Measurements from ENCODE around the gene ST8SIA2.

Gene ST8SIA2

DNA sequence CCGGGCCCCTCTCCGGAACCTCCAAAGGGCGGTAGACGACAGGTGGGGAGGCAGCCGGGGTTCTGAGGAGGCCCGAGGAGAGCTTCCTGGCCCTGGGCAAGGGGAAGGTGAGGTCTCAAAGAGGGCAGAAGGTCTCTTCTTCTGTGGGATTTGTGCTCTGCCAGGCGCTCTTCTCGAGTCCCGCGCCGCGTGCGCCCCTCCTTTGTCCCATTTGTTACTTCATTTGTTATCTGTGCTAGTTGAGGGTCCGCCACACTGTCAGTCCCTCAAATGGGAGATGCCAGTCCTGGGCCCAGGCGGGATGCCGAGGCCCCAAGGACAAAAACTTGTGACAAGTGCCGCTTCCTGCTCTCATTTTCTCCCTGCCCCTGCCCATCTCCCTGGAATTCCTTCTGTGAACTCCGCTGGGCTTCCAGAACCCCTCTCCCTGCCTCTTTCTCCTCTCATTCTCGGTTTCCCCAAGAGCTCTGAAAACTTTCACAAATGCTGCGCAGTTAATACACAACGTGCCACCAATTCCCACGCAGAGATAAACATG lies 1.5 kb downstream of the ST8SIA2 start:
- DNase-seq (ENCODE audit: low read depth in 2 of 2): no peak

DNA sequence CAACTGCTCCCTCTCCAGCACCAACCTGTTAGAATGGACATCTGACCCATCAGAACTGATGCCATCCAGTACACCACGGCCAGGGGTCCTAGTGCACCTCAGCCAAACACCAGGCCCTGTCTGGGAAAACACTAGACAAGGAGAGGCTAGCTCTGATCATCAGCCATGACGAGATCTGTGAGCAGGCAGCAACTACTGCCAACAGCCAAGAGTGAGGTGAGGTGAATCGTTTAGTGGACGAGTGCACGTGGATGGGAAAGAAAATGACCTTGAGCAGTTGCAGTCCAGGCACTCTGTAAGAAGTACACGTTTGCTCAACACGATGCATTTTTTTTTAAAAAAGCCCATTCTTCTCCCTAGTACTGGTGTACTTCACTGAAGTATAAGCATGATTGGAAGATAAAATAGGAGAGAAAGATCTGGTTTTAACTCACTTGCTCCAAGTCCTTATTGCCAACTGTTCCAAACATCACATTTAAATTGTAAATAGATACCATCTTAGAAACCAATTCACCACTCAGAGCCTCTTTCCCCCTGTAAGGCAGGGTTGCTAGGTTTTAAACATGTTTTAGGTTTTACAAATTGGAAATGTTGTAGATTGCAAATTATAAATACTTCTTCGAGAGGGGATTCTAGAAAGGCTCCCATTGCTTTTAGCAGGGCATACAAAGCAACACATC lies 5.7 kb downstream of the ST8SIA2 start:
- no peak for DNase-seq (ENCODE audit: low read depth in 2 of 2)

DNA sequence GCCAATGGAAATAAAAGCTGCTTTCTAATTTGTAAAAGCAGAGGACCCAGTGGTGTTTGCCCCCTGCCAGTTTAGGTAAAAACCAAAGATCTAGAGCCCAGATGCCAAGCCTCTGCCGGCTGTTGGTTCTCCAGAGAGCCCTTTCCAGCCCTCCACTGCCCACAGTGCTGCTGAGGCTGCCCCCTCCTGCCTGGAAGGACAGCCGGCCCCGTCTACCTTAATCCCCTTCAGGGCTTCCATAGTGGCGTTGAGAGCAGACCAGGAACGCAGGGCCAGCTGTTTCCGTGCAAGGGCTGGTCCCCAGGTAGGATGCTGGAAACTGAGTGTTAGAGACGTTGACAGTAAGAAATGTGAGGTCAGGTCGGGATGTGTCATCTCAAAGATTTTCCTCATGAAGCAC lies 6.9 kb downstream of the ST8SIA2 start:
- DNase-seq (ENCODE audit: low read depth in 2 of 2): no peak

DNA sequence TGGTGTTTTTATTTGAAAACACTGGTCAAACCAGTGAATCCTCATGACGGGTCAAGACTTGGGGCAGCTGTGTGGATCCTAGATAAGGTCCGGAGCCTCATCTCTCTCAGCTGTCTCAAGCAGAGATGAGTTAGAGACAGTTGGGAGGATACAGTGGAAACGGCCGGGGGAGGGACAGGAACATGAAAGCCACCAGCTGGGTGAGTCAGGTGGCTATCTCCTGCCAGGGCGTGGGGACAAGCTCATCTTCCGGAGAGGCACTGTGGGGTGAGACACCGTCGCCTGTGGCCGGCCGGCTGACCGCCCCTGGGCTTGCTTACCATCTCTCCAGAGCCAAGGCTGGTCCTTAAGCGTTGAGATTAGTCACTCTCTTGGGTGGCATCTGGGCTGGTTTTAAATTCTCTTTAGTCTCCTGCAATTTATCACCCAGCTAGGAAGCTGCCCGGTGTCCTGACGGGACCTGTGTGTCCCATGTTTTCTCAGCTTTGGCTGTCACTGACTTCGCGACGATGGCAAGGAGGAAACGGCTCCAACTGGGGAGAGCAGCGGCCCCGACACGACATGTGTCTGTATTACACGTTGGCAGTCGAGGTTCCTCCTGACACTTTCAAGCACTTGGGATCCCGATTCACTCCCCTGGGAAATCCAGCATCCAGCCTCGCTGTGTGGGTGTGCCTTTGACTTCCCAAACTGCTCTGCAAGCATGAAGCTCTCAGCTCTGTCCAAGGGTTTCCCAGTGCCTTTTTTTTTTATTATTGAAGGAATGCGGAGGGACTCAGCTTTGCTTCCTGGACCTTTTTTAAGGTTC lies 7.5 kb downstream of the ST8SIA2 start:
- no peak for DNase-seq (ENCODE audit: low read depth in 2 of 2)

DNA sequence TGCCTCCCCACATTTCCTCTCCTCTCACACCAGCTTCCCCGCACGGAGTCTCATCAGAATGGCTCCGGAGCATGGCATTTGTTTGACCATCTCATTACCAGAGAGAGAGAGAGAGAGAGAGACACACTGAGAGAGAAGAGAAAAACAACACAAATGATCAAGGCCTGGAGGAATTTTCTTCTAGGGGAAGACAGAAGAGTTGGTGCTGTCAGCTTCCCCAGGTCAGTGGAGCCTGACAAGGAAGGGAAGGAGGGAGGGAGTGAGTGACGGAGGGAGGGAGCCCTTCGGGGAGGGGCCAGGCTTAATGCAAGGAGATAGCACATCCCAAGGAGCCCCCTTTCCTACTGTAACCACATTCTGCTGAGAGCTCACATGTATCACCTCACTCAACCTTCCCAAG lies 9.1 kb downstream of the ST8SIA2 start:
- DNase-seq (ENCODE audit: low read depth in 2 of 2): no peak

DNA sequence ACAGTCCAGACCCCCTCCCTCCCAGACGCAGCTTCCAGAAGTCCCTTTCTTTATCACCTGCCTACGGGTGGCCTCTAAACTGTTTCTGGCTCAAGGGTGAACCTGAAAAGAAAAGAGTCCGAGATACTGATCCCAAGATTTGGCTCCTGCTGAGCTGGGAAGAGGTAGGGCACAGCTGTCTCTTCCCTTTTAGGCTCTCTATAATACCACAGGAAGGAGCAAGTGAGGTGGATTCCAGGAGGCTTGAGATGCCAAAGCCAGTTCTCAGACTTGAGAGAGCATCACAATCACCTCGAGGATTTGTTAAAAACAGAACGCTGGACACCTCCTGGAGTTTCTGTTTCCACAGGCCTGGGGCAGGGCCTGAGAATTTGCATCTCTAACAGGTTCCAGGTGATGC lies 12.3 kb downstream of the ST8SIA2 start:
- no peak for DNase-seq (ENCODE audit: low read depth in 2 of 2)

DNA sequence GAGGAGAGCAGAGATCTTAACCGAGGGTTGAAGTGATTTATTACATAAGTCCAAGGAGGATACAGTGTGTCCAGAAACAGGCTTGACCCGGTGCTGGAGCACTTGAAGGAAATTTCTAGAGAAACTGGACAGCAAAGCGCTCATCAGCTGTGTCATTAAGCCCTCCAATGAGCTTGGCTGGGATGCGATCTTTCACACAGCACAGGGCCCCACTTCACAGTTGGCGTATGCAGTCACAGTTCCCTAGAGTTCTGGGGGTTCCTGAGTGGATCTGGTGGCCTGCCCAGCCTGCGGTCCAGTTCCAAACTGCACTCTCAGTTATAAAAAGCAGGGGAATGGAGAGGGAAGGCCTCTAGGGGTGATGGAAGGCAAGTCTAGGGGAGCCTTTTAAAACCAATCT lies 13.6 kb downstream of the ST8SIA2 start:
- no peak for DNase-seq (ENCODE audit: low read depth in 2 of 2)

DNA sequence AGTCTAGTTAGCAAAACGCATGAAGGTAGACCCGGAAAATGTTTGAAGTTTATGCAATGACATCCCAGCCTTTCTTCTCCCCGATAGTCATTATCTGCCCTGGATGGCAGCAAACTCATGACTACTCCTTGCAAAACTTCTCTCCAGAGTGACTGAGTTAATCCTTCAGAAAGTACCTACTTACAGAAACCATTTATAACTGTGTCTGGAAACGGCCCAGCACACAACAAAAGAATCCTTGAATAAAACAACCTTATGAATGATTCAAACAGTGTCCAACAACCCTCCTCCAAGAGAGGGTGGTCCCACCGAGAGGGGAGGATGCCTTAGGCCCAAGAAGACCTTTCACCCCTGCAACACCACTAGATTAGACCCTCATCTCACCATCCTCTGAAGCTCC lies 14.2 kb downstream of the ST8SIA2 start:
- no peak for DNase-seq (ENCODE audit: low read depth in 2 of 2)

DNA sequence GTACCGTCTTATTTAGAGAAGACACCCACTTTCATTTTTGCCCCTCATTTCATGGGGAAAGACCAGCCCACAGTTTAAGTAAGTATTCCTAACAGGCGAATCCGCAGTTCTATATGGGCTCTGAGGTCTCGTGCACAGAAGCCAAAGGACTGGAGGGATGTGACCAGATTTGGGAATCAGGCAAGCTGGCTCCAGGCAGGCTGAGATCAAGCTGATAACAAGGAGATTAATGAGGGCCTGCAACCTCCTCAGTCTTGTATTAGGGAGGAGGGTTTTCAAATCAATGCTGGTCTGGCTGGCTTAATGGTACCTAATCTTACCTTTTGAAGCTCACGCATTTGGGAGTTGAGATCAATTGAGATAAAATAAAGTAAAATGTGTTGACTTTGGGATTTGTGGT lies 15.3 kb downstream of the ST8SIA2 start:
- DNase-seq (ENCODE audit: low read depth in 2 of 2): no peak

DNA sequence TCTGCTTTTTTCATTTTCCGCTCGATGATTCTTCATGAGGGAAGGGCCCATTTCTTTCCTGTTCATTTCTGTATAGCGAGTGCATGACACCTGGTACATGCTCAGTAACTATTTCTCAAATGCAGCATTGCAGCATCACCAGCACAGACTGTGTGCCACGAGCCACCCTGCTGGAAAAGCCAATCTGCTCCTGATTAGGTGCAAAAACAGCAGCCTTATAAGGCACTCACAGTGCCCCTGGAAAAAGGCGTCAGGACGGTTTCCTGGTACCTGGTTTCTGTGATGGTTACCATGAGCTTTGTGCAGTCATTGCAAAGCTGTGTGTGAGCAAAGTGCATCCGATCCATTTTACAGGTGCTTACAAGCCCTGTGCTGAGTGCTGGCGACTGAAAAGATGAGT lies 15.8 kb downstream of the ST8SIA2 start:
- no peak for DNase-seq (ENCODE audit: low read depth in 2 of 2)

DNA sequence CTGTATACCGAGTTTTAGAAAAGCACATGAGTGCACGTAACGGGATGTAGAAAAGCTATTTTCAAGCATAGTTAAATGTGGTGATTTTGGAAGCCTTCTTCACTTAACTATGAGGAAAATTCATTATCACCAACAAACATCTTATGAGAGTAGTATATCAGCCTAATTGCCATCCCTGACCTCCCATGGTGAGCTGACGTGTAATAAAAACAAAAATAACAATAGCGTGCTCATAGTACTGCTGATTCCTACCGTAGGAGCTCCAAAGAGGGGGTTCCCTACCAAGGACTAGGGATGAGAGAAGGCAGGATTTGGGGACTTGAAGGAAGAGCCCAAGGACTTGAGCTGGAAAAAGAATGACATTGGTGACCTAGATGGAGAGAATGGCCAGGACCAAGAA lies 16.9 kb downstream of the ST8SIA2 start:
- DNase-seq (ENCODE audit: low read depth in 2 of 2): no peak

DNA sequence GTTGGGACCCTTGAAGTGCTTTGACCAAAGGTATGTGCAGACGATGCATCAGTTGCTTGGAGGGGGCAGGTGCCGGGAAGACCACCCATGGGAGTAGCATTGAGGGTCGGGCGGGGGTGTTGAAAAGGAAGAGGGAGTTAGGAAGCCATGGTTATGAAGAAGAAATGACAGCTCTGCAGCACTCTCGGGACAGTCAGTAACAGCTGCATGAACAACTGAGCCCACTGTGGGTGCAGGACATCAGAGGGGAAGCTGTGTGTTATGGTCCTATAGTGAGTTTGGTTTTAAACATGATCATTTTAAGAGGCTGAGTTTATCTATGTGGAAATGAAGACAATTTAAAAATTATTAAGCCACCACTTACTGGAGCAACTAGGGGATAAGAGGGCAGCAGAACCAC lies 17.6 kb downstream of the ST8SIA2 start:
- no peak for DNase-seq (ENCODE audit: low read depth in 2 of 2)

DNA sequence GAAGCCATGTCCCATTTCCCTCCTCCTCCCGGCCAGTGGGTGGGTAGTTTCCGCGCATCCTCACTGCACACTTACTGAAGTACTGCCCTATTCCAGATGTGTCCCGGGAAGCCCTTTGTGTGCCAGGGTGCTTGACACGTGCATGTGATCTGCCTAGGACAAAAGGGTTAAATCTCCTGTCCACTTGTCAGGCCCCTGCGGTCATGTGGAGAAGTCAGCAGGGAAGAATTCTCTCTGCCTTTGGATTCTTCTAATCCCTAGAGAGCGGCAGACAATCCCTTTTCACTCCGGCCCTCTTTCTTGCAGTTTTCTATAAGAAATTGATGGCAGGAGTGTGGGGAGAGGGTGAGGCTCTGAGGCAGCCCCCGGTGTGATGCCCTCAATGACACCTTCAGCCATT lies 19.8 kb downstream of the ST8SIA2 start:
- no peak for DNase-seq (ENCODE audit: low read depth in 2 of 2)

DNA sequence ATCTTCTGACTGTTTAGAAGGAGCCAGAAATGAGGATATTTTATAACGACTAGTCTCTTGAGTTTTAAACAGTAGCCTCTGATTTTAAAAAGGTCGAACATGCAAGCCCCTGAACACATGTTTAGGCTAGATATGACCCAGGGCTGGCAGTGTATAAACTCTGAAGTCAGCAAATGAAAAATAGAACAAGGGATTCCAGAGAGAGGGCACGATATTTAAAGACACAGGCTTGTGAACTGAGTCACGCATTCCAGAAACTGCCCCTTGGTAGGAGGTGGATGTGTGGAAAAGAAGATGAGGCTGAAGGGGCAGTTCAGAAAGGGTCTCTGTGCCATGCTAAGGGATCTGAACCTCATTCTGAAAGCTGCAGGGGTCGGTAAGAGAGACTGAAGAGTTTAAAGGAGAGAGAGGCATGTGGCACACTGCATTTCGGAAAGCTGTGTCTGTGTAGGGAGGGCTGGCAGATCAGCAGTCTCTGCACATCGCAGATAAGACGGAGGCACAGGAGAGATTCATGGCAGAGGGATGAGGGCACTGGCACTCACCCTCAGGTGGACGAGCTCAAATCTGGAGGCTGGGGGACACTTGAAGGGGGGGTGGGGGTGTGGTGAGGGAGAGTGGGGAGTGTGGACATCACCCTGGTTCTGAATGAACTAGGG lies 22.1 kb downstream of the ST8SIA2 start:
- no peak for DNase-seq (ENCODE audit: low read depth in 2 of 2)

DNA sequence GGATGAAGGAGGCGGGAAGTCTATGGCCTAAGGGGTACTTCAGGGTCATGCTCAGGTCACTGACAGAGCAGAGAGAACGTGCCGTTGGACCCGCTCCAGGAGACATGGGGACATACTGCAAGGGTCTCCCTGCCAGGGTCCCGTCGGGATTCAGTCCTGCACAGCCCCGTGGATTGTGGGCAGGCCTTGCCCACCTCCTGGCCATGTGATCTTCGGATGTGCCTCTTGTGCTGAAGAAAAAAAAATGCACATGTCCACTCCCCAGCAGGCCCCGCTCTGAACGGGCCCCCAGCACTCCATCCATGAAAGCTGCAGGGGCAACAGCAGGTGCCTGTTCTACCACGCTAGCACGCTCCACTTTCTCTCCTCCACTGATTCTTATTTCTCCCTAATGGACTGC lies 22.9 kb downstream of the ST8SIA2 start:
- no peak for DNase-seq (ENCODE audit: low read depth in 2 of 2)

DNA sequence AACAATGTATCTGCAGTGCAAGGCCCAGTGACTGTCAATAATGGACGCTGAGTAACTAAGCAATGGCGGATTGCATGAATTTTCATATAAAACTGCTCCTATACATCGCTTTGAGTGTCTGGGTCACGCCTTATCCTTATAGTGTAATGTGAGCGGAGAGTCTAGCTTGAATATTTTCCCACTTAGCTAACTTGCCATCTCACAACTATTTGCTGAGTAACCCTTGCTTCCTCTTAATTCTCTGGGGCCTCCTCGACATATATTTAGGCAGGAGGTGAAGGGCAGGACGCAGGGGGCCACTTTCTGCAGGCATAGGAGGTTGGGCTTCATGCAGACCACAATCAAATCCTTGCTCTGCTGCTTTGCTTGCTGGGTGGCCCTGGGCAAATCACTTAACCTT lies 24.0 kb downstream of the ST8SIA2 start:
- no peak for DNase-seq (ENCODE audit: low read depth in 2 of 2)

DNA sequence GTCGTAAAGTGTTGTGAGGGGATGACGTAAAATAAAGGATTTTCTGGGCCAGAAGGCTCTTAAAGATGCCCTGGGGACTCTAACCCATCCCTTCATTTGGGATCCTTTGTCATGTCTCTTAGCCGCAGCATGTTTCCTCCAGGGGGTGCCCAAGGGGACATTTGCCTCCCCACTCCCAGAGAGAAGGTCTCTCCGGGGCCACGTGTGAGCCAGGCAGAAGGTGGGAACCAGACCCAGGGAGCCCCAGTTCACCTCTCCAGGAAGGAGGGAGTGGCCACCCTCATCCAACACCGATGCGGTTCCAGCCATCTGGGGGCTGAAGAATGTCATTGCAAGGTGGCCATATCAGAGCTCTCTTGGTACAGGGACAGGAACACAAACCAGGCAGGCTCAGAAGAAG lies 25.2 kb downstream of the ST8SIA2 start:
- no peak for DNase-seq (ENCODE audit: low read depth in 2 of 2)

DNA sequence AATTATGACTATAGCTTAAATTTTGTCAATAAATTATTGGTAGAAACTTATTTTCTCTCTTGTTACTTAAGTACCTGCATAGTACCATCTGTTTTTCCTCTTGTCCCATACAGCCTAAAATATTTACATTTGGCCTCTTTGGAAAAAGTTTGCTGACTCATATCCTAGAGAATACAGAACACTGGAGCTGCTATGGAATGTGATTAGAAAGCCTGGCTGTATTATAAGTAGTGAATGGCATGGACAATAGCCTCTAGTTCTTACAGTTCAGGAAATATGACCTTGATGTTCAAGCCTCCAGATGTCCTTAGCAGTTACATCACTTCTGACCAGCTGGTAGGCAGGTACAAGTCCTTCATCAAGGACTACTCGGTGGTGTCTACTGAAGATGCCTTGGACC lies 28.3 kb downstream of the ST8SIA2 start:
- DNase-seq (ENCODE audit: low read depth in 2 of 2): no peak

DNA sequence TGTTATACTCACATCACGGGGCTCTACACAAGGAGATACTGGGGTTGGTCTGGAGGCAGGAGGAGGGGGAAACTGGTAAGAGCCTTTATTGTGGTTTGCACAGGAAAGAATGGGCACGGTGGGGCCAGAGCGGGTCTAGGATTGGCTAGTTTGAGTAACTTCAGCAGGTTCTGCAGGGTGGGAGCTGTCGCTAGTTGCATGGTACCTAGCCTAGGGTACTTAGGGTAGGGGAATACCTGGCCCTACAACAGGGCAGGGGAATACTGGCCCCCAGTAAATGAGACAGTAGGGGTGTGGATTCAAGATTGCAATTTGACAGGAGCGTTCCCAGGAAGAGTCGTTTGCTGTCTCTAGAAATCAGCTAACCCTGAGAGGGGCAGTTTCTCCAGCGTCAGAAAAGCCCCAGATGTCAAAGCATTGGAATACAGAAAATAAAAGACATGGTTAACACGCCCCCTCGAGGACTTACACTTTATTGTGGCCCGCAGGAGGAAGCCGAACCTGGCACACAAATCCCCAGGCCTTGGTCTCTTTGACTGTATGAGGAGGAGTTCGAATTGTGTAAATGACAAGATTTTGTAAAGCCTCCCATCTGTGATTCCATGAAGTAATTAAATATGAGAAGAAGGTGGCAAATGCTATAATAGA lies 32.0 kb downstream of the ST8SIA2 start:
- DNase-seq (ENCODE audit: low read depth in 2 of 2): no peak

DNA sequence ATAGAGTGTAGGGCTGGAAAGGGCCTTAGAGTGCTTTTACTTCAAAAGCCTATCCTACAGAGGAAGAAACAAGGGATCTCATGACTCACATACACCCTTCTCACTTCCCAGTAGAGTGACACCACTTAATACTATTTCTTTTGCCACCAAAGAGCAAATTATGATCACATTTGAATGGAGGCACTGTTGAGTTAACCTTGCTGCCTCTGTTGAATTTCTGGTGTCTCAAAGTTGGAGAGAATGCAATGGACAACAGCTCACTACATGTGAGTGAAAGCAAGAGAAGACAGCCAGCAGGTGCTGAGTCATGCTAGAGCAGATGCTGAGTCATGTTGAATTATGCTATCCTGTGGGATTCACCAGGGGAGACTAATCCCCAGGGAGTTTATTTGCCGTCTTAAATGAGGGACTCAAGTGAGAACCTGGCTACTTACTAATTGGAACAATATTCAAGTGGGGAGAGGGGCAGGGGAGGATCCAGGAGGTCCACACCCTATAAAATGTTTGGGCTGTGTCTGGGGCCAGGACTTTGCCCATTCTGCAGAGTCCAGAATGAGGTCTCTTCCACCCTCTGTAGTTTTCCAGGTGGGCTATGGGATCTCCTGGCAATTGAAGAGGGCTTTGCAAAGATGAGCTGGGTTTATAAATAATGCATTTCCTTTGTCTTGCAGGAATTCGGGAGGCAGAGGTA lies 35.8 kb downstream of the ST8SIA2 start:
- no peak for DNase-seq (ENCODE audit: low read depth in 2 of 2)

DNA sequence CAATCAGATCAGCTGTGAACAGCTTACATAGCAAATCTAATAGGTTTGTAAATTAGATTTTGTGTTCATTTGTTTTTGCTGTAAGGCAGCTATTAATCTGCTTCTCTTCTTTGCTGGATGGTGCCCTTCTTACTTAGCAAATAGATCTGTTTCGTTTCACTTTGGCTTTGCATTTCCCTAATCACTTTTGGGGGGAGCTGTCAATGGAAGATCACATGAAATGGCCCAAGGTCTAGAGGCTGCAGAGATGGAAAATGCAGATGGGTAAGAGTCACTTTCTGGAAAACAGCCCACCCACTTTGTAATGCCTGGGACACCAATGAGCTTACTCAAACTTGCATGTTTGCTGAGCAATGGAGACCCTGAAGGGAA lies 36.4 kb downstream of the ST8SIA2 start:
- no peak for DNase-seq (ENCODE audit: low read depth in 2 of 2)

DNA sequence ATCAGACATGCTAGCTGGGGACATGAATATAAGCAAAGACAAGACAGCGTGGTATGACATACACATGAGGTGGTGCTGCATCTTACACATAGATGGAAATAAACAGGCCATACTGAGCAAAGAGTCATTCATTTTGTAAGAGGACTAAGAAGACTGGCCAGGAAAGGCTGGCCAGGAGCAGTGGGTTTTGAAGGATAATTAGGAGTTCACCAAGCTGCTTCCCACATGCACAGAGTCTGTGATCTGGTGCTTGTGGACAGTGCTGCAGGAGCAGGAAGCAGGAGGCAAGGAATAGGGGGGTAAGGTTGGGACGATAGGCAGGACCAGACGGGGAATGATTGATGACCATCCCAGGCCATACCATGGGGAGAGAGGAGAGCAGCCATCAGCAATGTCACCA lies 41.5 kb downstream of the ST8SIA2 start:
- DNase-seq (ENCODE audit: low read depth in 2 of 2): no peak
